GM12878 (cell line): Measurements from ENCODE around the gene LGALS4. TPM values are rescaled to one million over a fixed set of nuclear protein-coding genes. Genes with fewer than 3 reads are reported as not detected.

Source experiments
- ATAC-seq: fragments of 200-7000 bp; cut with Tn5 transposase; 3 replicates; pipeline ENCODE4 v1.9.1; 2020; ENCODE audit warnings: mild to moderate bottlenecking, moderate library complexity
- BruUV-seq: library from RNA; stranded (reverse); fragments of 400-500 nt; replicated peaks from 2 replicates; lab custom pipeline; 2021; lab: Mats Ljungman, UMichigan
- CTCF ChIA-PET: fragments of 300-600 bp; sonication (Branson Sonifier 250); formaldehyde crosslinking; extraction: SDS; loops from one replicate; lab custom pipeline; 2021; ENCODE audit warnings: inconsistent platforms; lab: Yijun Ruan, JAX
- POLR2A ChIA-PET: fragments of 350-600 bp; formaldehyde crosslinking; extraction: SDS; loops from one replicate; lab custom pipeline; 2021; ENCODE audit warnings: inconsistent platforms; lab: Charles Lee
- RAD21 ChIA-PET: fragments of 300-600 bp; sonication (Branson Sonifier 250); formaldehyde crosslinking; loops from one replicate; lab custom pipeline; 2023; ENCODE audit warnings: antibody characterized with exemption; ENCODE audit not compliant: unreplicated experiment; lab: Charles Lee
- SMC1A ChIA-PET: fragments of 300-600 bp; sonication (Branson Sonifier 250); formaldehyde crosslinking; loops from one replicate; lab custom pipeline; 2023; ENCODE audit not compliant: unreplicated experiment, uncharacterized antibody; lab: Charles Lee
- DNase-seq: peaks from one replicate; pipeline ENCODE4 v3.0.0-alpha.2; 2011; ENCODE audit warnings: low read depth, low spot score
- FAIRE-seq: peaks from 3 replicates; lab custom pipeline; 2011; peaks lifted over from hg19 to GRCh38; lab: Jason Lieb, UNC
- H2AFZ ChIP-seq: 2 replicates; pipeline ENCODE4 v1.6.0; 2011; ENCODE audit warnings: low read depth, low read length, control low read depth; ENCODE audit not compliant: control insufficient read depth
- H3K27ac ChIP-seq: 2 replicates; pipeline ENCODE4 v1.5.1; 2011; ENCODE audit warnings: control low read depth; ENCODE audit not compliant: control insufficient read depth, insufficient read depth
- H3K27me3 ChIP-seq, 2 experiments: replicated peaks in 1 of 2; 2 replicates each; pipeline versions ENCODE4 v1.6.0 to v1.6.1; 2011; ENCODE audit warnings: low read length in 1 of 2; ENCODE audit not compliant: control insufficient read depth in 2 of 2, insufficient read depth in 2 of 2
- H3K36me3 ChIP-seq, 2 experiments: 2 replicates each; pipeline ENCODE4 v1.5.1; 2011; ENCODE audit warnings: low read length in 1 of 2; ENCODE audit not compliant: control insufficient read depth in 2 of 2, insufficient read depth in 2 of 2
- H3K4me1 ChIP-seq: 2 replicates; pipeline ENCODE4 v1.6.1; 2011; ENCODE audit warnings: mild to moderate bottlenecking, low read length, moderate library complexity, mixed read lengths; ENCODE audit not compliant: control insufficient read depth, insufficient read depth
- H3K4me2 ChIP-seq: 2 replicates; pipeline ENCODE4 v1.6.0; 2011; ENCODE audit warnings: control low read depth; ENCODE audit not compliant: control insufficient read depth, insufficient read depth
- H3K4me3 ChIP-seq: fragments of 200-600 bp; sonication (generic); 2 replicates; pipeline ENCODE4 v1.5.1; 2016
- H3K79me2 ChIP-seq: 2 replicates; pipeline ENCODE4 v1.6.0; 2011; ENCODE audit warnings: low read length; ENCODE audit not compliant: control insufficient read depth, insufficient read depth
- H3K9ac ChIP-seq: 2 replicates; pipeline ENCODE4 v1.8.0; 2011; ENCODE audit warnings: low read length, control low read depth, mixed read lengths; ENCODE audit not compliant: control insufficient read depth, insufficient read depth
- H3K9me3 ChIP-seq: replicated peaks from 3 replicates; pipeline ENCODE4 v1.5.1; 2011; ENCODE audit warnings: mild to moderate bottlenecking, low read length; ENCODE audit not compliant: control insufficient read depth, insufficient read depth
- H4K20me1 ChIP-seq: 2 replicates; pipeline ENCODE4 v1.6.0; 2011; ENCODE audit not compliant: control insufficient read depth, insufficient read depth
- CHD1 ChIP-seq: IDR thresholded peaks from 2 replicates; pipeline ENCODE4 v1.6.1; 2012; ENCODE audit warnings: low read depth, low read length, improper control_type of control experiment
- CUX1 ChIP-seq: IDR thresholded peaks from 2 replicates; pipeline ENCODE4 v1.6.1; 2012; ENCODE audit warnings: improper control_type of control experiment, low read depth, low read length; ENCODE audit not compliant: insufficient replicate concordance
- NFXL1 ChIP-seq: fragments of 450-650 bp; IDR thresholded peaks from 2 replicates; pipeline ENCODE4 v1.6.1; 2017; ENCODE audit warnings: antibody characterized with exemption, mild to moderate bottlenecking, borderline replicate concordance
- POLR2A ChIP-seq: IDR thresholded peaks from 2 replicates; pipeline ENCODE4 v1.6.1; 2011; ENCODE audit warnings: low read depth, mild to moderate bottlenecking, low read length
- RAD51 ChIP-seq: fragments of 450-650 bp; IDR thresholded peaks from 2 replicates; pipeline ENCODE4 v1.6.1; 2016; ENCODE audit warnings: moderate library complexity, mild to moderate bottlenecking, inconsistent platforms
- RB1 ChIP-seq: fragments of 450-650 bp; formaldehyde crosslinking; IDR thresholded peaks from 2 replicates; pipeline ENCODE4 v1.6.1; 2017; ENCODE audit warnings: mild to moderate bottlenecking, borderline replicate concordance
- RUNX3 ChIP-seq: IDR thresholded peaks from 2 replicates; pipeline ENCODE4 v1.6.1; 2012; ENCODE audit warnings: low read length, inconsistent platforms
- SP1 ChIP-seq: IDR thresholded peaks from one replicate; pipeline ENCODE4 v1.6.1; 2011; ENCODE audit warnings: low read depth, low read length
- TCF12 ChIP-seq: IDR thresholded peaks from 2 replicates; pipeline ENCODE4 v1.6.1; 2011; ENCODE audit warnings: low read depth, mild to moderate bottlenecking, low read length
- WGBS: methylation state at CpG from one replicate; pipeline ENCODE4 v1.1.6; 2016; ENCODE audit warnings: low lambda C conversion rate; ENCODE audit not compliant: insufficient replicate concordance, insufficient coverage; ENCODE audit errors: missing lambda C conversion rate; 5-methylcytosine and 5-hydroxymethylcytosine counted together
- in situ Hi-C: fragments of 300-500 bp; cut with MboI; formaldehyde crosslinking; loops from 9 replicates; pipeline ENCODE4 v1.14.3; 2018; ENCODE audit warnings: mixed read lengths
- intact Hi-C: fragments of 100-400 bp; cut with micrococcal nuclease; formaldehyde crosslinking; loops from one replicate; pipeline ENCODE4 v1.14.2; 2022; ENCODE audit not compliant: unreplicated experiment
- polyA plus RNA-seq, 11 experiments: library from polyadenylated mRNA; depleted of rRNA in 4 of 11; unstranded in 6 of 11; stranded (reverse) in 5 of 11; fragments of >200 nt; fragmentation: Nextera tagmentation in 4 of 11; fragmentation: Illumina TruSeq in 1 of 11; extraction: Ambion mirVana in 4 of 11; extraction: Trizol in 1 of 11; gene quantifications; 1 replicate in 1 of 11; 2 replicates in 10 of 11; pipeline versions ENCODE4 v1.2.1 to v1.2.3, GENCODE V29; 2011 to 2016; ENCODE audit warnings: inconsistent platforms in 2 of 11, missing spikeins in 2 of 11, low read depth in 1 of 11
- total RNA-seq, 4 experiments: library from RNA; depleted of rRNA in 3 of 4; stranded (reverse); fragments of >200 nt in 3 of 4; fragmentation: Illumina TruSeq in 1 of 4; extraction: Trizol in 1 of 4; gene quantifications; 2 replicates each; pipeline versions ENCODE4 v1.2.1 to v1.2.3, GENCODE V29; 2013 to 2021
- TF ChIP-seq, protein P1 (sequence below): fragments of 150-350 bp; IDR thresholded peaks from 2 replicates; pipeline ENCODE4 v1.6.1; 2016; ENCODE audit warnings: low read depth, low read length

Gene LGALS4
- total and polyA plus RNA-seq, 10 of the 15 experiments (the other 5 are each of a cell fraction or from before 2014, with no cell fraction given): 0.13 to 2.1 (median 0.26) TPM; not detected in 4

- WGBS: 93% methylated on average over 5 of the region's 5 CpGs
- RAD21 ChIA-PET: no interaction called here
- intact Hi-C loops: no loop called here
- no TSS peak for BruUV-seq
- no peak overlapping the region for H3K4me3 ChIP-seq
- no peak for DNase-seq
- no peak overlapping the region for H2AFZ ChIP-seq
- in situ Hi-C loops: no loop called here
- no peaks in the 10 kb centered on the region for H3K79me2 ChIP-seq
- no peak for FAIRE-seq
- H3K36me3 ChIP-seq: no peaks in the 10 kb centered on the region
- no peaks in the 10 kb centered on the region for H3K27me3 ChIP-seq
- no peak for ATAC-seq
- no peak overlapping the region for H3K4me2 ChIP-seq
- H3K4me1 ChIP-seq: no peaks in the 10 kb centered on the region
- CTCF ChIA-PET: no interaction called here
- no peak overlapping the region for H3K9ac ChIP-seq
- no peaks in the 10 kb centered on the region; the same call in 2 of the 3 replicates for H3K9me3 ChIP-seq
- POLR2A ChIA-PET: no interaction called here
- H4K20me1 ChIP-seq: no peaks in the 10 kb centered on the region
- no peak overlapping the region for H3K27ac ChIP-seq
- SMC1A ChIA-PET: no interaction called here
- TF ChIP-seq NFXL1 (no peak), CUX1 (no peak), CHD1 (no peak), RB1 (no peak), RAD51 (no peak), POLR2A (no peak), RUNX3 (no peak), SP1 (no peak), TCF12 (no peak)
- TF ChIP-seq, protein P1, sequence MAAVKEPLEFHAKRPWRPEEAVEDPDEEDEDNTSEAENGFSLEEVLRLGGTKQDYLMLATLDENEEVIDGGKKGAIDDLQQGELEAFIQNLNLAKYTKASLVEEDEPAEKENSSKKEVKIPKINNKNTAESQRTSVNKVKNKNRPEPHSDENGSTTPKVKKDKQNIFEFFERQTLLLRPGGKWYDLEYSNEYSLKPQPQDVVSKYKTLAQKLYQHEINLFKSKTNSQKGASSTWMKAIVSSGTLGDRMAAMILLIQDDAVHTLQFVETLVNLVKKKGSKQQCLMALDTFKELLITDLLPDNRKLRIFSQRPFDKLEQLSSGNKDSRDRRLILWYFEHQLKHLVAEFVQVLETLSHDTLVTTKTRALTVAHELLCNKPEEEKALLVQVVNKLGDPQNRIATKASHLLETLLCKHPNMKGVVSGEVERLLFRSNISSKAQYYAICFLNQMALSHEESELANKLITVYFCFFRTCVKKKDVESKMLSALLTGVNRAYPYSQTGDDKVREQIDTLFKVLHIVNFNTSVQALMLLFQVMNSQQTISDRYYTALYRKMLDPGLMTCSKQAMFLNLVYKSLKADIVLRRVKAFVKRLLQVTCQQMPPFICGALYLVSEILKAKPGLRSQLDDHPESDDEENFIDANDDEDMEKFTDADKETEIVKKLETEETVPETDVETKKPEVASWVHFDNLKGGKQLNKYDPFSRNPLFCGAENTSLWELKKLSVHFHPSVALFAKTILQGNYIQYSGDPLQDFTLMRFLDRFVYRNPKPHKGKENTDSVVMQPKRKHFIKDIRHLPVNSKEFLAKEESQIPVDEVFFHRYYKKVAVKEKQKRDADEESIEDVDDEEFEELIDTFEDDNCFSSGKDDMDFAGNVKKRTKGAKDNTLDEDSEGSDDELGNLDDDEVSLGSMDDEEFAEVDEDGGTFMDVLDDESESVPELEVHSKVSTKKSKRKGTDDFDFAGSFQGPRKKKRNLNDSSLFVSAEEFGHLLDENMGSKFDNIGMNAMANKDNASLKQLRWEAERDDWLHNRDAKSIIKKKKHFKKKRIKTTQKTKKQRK: no peak
These were observed 19.1 kb downstream of the LGALS4 start for GRCh38 chr19:38793671-38794070.
